GM23338 (cell line): ENCODE measurements around the gene DYNC2H1. TPM values are rescaled to one million over a fixed set of nuclear protein-coding genes. Genes with fewer than 3 reads are reported as not detected.

ENCODE experiments used
- ATAC-seq: fragments of 200-7000 bp; cut with Tn5 transposase; 3 replicates; pipeline ENCODE4 v1.9.1; 2020
- DNase-seq: peaks from one replicate; pipeline ENCODE4 v3.0.0-alpha.2; 2015; ENCODE audit warnings: low spot score
- H2AFZ ChIP-seq: fragments of 200-600 bp; sonication (generic); 2 replicates; pipeline ENCODE4 v1.8.0; 2016; ENCODE audit warnings: antibody characterized with exemption, mild to moderate bottlenecking, moderate library complexity
- H3F3A ChIP-seq: fragments of 200-600 bp; sonication (generic); replicated peaks from 2 replicates; pipeline ENCODE4 v1.8.0; 2017; ENCODE audit warnings: antibody characterized with exemption, mixed run types, low read depth
- H3K27ac ChIP-seq: fragments of 200-600 bp; sonication (generic); 2 replicates; pipeline ENCODE4 v1.6.1; 2016; ENCODE audit warnings: low read depth
- H3K27me3 ChIP-seq: fragments of 200-600 bp; sonication (generic); 2 replicates; pipeline ENCODE4 v1.8.0; 2016; ENCODE audit warnings: mild to moderate bottlenecking, mixed run types, moderate library complexity; ENCODE audit not compliant: insufficient read depth
- H3K36me3 ChIP-seq: fragments of 200-600 bp; sonication (generic); 2 replicates; pipeline ENCODE4 v1.8.0; 2016; ENCODE audit warnings: mild to moderate bottlenecking; ENCODE audit not compliant: insufficient read depth
- H3K4me1 ChIP-seq: fragments of 200-600 bp; sonication (generic); 2 replicates; pipeline ENCODE4 v1.8.0; 2016; ENCODE audit warnings: mild to moderate bottlenecking, moderate library complexity; ENCODE audit not compliant: insufficient read depth
- H3K4me2 ChIP-seq: fragments of 200-600 bp; sonication (generic); 2 replicates; pipeline ENCODE4 v1.7.1; 2017; ENCODE audit warnings: mixed run types
- H3K4me3 ChIP-seq: fragments of 200-600 bp; sonication (generic); 2 replicates; pipeline ENCODE4 v1.6.1; 2016; ENCODE audit warnings: mixed run types
- H3K79me2 ChIP-seq: fragments of 200-600 bp; sonication (generic); replicated peaks from 2 replicates; pipeline ENCODE4 v1.8.0; 2017; ENCODE audit warnings: mild to moderate bottlenecking; ENCODE audit not compliant: insufficient read depth
- H3K9me2 ChIP-seq: fragments of 200-600 bp; sonication (generic); 2 replicates; pipeline ENCODE4 v1.8.0; 2017; ENCODE audit not compliant: insufficient read depth
- H4K20me1 ChIP-seq: fragments of 200-600 bp; sonication (generic); replicated peaks from 2 replicates; pipeline ENCODE4 v1.8.0; 2017; ENCODE audit warnings: mild to moderate bottlenecking; ENCODE audit not compliant: insufficient read depth
- H3K27ac Mint-ChIP-seq: 2 replicates; pipeline ENCODE4 v1.8.0; 2020; ENCODE audit warnings: inconsistent platforms, mild to moderate bottlenecking, moderate library complexity, mixed read lengths
- H3K27me3 Mint-ChIP-seq: 3 replicates; pipeline ENCODE4 v1.8.0; 2022; ENCODE audit warnings: low read depth, mild to moderate bottlenecking, moderate library complexity, mixed read lengths, inconsistent platforms; ENCODE audit not compliant: insufficient read depth, poor library complexity
- H3K36me3 Mint-ChIP-seq: 3 replicates; pipeline ENCODE4 v1.8.0; 2021; ENCODE audit warnings: low read depth, mild to moderate bottlenecking, inconsistent platforms, moderate library complexity, mixed read lengths
- H3K4me1 Mint-ChIP-seq: 3 replicates; pipeline ENCODE4 v1.8.0; 2020; ENCODE audit warnings: mild to moderate bottlenecking, inconsistent platforms, mixed read lengths
- H3K4me3 Mint-ChIP-seq: 3 replicates; pipeline ENCODE4 v1.8.0; 2021; ENCODE audit warnings: moderate library complexity, mild to moderate bottlenecking, inconsistent platforms, mixed read lengths
- H3K9me3 Mint-ChIP-seq: 3 replicates; pipeline ENCODE4 v1.8.0; 2020; ENCODE audit warnings: moderate library complexity, mild to moderate bottlenecking, inconsistent platforms, mixed read lengths
- CREB1 ChIP-seq: fragments of 250-450 bp; sonication (Bioruptor Pico); IDR thresholded peaks from 2 replicates; pipeline ENCODE4 v1.5.0; 2020; ENCODE audit warnings: low read depth, mild to moderate bottlenecking, moderate library complexity
- CTCF ChIP-seq, 2 experiments: fragments of 200-600 bp in 1 of 2; sonication (generic) in 1 of 2; conservative IDR thresholded peaks; 2 replicates each; pipeline versions ENCODE4 v1.5.1 to v1.6.1; 2016 to 2017; ENCODE audit warnings: antibody characterized with exemption in 2 of 2, low read depth in 2 of 2, mild to moderate bottlenecking in 2 of 2, moderate library complexity in 1 of 2
- ETS1 ChIP-seq: IDR thresholded peaks from 2 replicates; pipeline ENCODE4 v1.6.1; 2016; ENCODE audit warnings: antibody characterized with exemption
- EZH2 ChIP-seq: fragments of 200-600 bp; sonication (generic); IDR thresholded peaks from one replicate; pipeline ENCODE4 v1.8.0; 2017; ENCODE audit warnings: antibody characterized with exemption, mild to moderate bottlenecking, low read depth; ENCODE audit not compliant: unreplicated experiment
- EZH2phosphoT487 ChIP-seq: fragments of 200-600 bp; sonication (generic); IDR thresholded peaks from one replicate; pipeline ENCODE4 v1.8.1; 2018; ENCODE audit warnings: antibody characterized with exemption; ENCODE audit not compliant: unreplicated experiment
- JUNB ChIP-seq: IDR thresholded peaks from one replicate; pipeline ENCODE4 v1.6.1; 2016; ENCODE audit warnings: antibody characterized with exemption; ENCODE audit not compliant: unreplicated experiment
- NANOG ChIP-seq: IDR thresholded peaks from 2 replicates; pipeline ENCODE4 v1.6.1; 2016; ENCODE audit warnings: antibody characterized with exemption, borderline replicate concordance
- POLR2AphosphoS5 ChIP-seq: IDR thresholded peaks from 2 replicates; pipeline ENCODE4 v1.6.1; 2016; ENCODE audit warnings: antibody characterized with exemption, low read depth
- REST ChIP-seq: IDR thresholded peaks from one replicate; pipeline ENCODE4 v1.6.1; 2018; ENCODE audit warnings: antibody characterized with exemption; ENCODE audit not compliant: unreplicated experiment
- STAT1 ChIP-seq: IDR thresholded peaks from one replicate; pipeline ENCODE4 v1.6.1; 2016; ENCODE audit warnings: antibody characterized with exemption; ENCODE audit not compliant: unreplicated experiment
- ZNF114 ChIP-seq: fragments of 250-450 bp; sonication (Bioruptor Pico); IDR thresholded peaks from 2 replicates; pipeline ENCODE4 v1.5.0; 2020; ENCODE audit warnings: mild to moderate bottlenecking, moderate library complexity
- ZNF331 ChIP-seq: fragments of 250-450 bp; sonication (Bioruptor Pico); IDR thresholded peaks from 2 replicates; pipeline ENCODE4 v1.5.0; 2020; ENCODE audit warnings: low read depth, mild to moderate bottlenecking, moderate library complexity
- ZNF462 ChIP-seq: fragments of 250-450 bp; sonication (Bioruptor Pico); IDR thresholded peaks from 2 replicates; pipeline ENCODE4 v1.5.0; 2020; ENCODE audit warnings: mild to moderate bottlenecking, moderate library complexity
- polyA plus RNA-seq: library from polyadenylated mRNA; unstranded; fragments of >200 nt; fragmentation: Nextera tagmentation; extraction: Ambion mirVana; gene quantifications from 2 replicates; pipeline ENCODE4 v1.2.1, GENCODE V29; 2016
- total RNA-seq: library from RNA; depleted of rRNA; stranded (reverse); fragments of >200 nt; shearing (Covaris generic); gene quantifications from 2 replicates; pipeline ENCODE4 v1.2.3, GENCODE V29; 2014

DYNC2H1 gene
- total and polyA plus RNA-seq, 2 experiments from 2014 or later: 19.3 to 22.5 TPM

- H3K9me3 Mint-ChIP-seq: no peaks in the 10 kb centered on the region
- no peaks in the 10 kb centered on the region for H4K20me1 ChIP-seq
- ATAC-seq: no peak
These were observed 231.7 kb downstream of the DYNC2H1 start for GRCh38 chr11:103340956-103341355.

More at GRCh38 chr11:103340956-103341355, 231.7 kb downstream of the DYNC2H1 start:
- Histone ChIP-seq H3K27me3 (no peaks in the 10 kb centered on the region), H3F3A (no peaks in the 10 kb centered on the region), H3K79me2 (no peaks in the 10 kb centered on the region), H2AFZ (no peak overlapping the region), H3K36me3 (no peaks in the 10 kb centered on the region), H3K4me3 (no peak overlapping the region), H3K4me1 (peaks cover 9% of the 10 kb centered on the region), H3K27ac (no peak overlapping the region), H3K9me2 (no peaks in the 10 kb centered on the region), H3K4me2 (no peak overlapping the region)
- H3K27ac Mint-ChIP-seq: no peak overlapping the region
- DNase-seq: no peak
- no peak overlapping the region for H3K4me3 Mint-ChIP-seq
- H3K27me3 Mint-ChIP-seq: no peaks in the 10 kb centered on the region
- TF ChIP-seq JUNB (no peak), REST (no peak), ZNF462 (CRISPR knock-in tag) (no peak), POLR2AphosphoS5 (no peak), CTCF (conservative IDR thresholded peaks at IDR 0.05; ENCODE audit: low read depth in 2 of 2) (no peak), CREB1 (CRISPR knock-in tag) (no peak), ZNF114 (CRISPR knock-in tag) (no peak), ETS1 (no peak), EZH2 (no peak), STAT1 (no peak), ZNF331 (CRISPR knock-in tag) (no peak), NANOG (no peak), EZH2phosphoT487 (no peak)
- H3K4me1 Mint-ChIP-seq: peaks cover 15% of the 10 kb centered on the region
- H3K36me3 Mint-ChIP-seq: peaks cover 17% of the 10 kb centered on the region; the same call in 2 of the 3 replicates
